Kidney (tissue), 14 donors: ENCODE results near the gene TMX2. TPM values are rescaled to one million over a fixed set of nuclear protein-coding genes. Genes with fewer than 3 reads are reported as not detected.
A peak's percentile ranks its signal among the peaks of the same experiment; 100 is the strongest.

Experiments used
- DNase-seq, 5 donors: peaks; one replicate each; pipeline ENCODE4 v3.0.0-alpha.2; 2013 to 2020
- FAIRE-seq: peaks from 2 replicates; lab custom pipeline; 2012; peaks lifted over from hg19 to GRCh38; lab: Jason Lieb, UNC
- H3K27ac ChIP-seq, 2 donors: one replicate each; pipeline ENCODE4 v1.7.0; 2013; ENCODE audit warnings: low read depth in 2 of 2, low read length in 2 of 2, inconsistent platforms in 1 of 2
- H3K27me3 ChIP-seq: one replicate; pipeline ENCODE4 v1.7.1; 2013; ENCODE audit warnings: low read length, inconsistent platforms; ENCODE audit not compliant: control insufficient read depth, insufficient read depth
- H3K36me3 ChIP-seq, 3 donors: one replicate each; pipeline versions ENCODE4 v1.7.0 to v1.7.1; 2013; ENCODE audit warnings: low read length in 3 of 3, control low read depth in 1 of 3, inconsistent platforms in 1 of 3; ENCODE audit not compliant: insufficient read depth in 3 of 3, control insufficient read depth in 2 of 3
- H3K4me1 ChIP-seq, 3 donors: one replicate each; pipeline versions ENCODE4 v1.7.0 to v1.7.1; 2013; ENCODE audit warnings: low read length in 3 of 3, inconsistent platforms in 1 of 3, low read depth in 1 of 3; ENCODE audit not compliant: control insufficient read depth in 2 of 3, insufficient read depth in 2 of 3
- H3K4me3 ChIP-seq, 3 donors: one replicate each; pipeline versions ENCODE4 v1.7.0 to v1.8.1; 2013; ENCODE audit warnings: low read length in 3 of 3, control low read depth in 1 of 3, inconsistent platforms in 1 of 3
- H3K9ac ChIP-seq, 3 donors: one replicate each; pipeline versions ENCODE4 v1.7.0 to v1.7.1; 2013; ENCODE audit warnings: low read length in 3 of 3, control low read depth in 1 of 3, inconsistent platforms in 1 of 3
- H3K9me3 ChIP-seq, 3 donors: one replicate each; pipeline versions ENCODE4 v1.7.0 to v1.7.1; 2013; ENCODE audit warnings: low read length in 3 of 3, control low read depth in 1 of 3, inconsistent platforms in 1 of 3; ENCODE audit not compliant: control insufficient read depth in 2 of 3, insufficient read depth in 1 of 3
- intact Hi-C: fragments of 100-400 bp; cut with DNase I; formaldehyde crosslinking; loops from one replicate; pipeline ENCODE4 v1.11.1; 2022
- polyA plus RNA-seq: library from polyadenylated mRNA; stranded (reverse); fragments of 350-450 nt; fragmentation: Illumina TruSeq; extraction: RNeasy Lipid Tissue Mini Kit (QIAGEN cat#74804); gene quantifications from one replicate; pipeline ENCODE4 v1.2.3, GENCODE V29; 2014; ENCODE audit warnings: low read depth, low replicate concordance; ENCODE audit not compliant: insufficient read depth
- total RNA-seq: library from RNA; stranded (reverse); fragmentation: NEBNext Ultra II Directional; extraction: Animal tissue kit (Norgen Biotek cat#: 25700); gene quantifications from one replicate; pipeline ENCODE4 v1.2.1, GENCODE V29; 2021
- TF ChIP-seq, protein P1 (sequence below): IDR thresholded peaks from 3 replicates; pipeline ENCODE4 v1.5.1; 2012; ENCODE audit warnings: mild to moderate bottlenecking, moderate library complexity, borderline replicate concordance; ENCODE audit not compliant: insufficient read depth; ENCODE audit errors: extremely low read depth
- donor health status: control.
- donor health status: control.
- donor health status: control.
- donor health status: control.
- donor health status: control.
- donor health status: DM: yes; HTN: yes; CAD: no.
- donor health status: Normal renal cell carcinoma (clear cell type).

TMX2 gene
- total and polyA plus RNA-seq, 2 donors from 2014 or later: 86.1 to 133 TPM

DNA sequence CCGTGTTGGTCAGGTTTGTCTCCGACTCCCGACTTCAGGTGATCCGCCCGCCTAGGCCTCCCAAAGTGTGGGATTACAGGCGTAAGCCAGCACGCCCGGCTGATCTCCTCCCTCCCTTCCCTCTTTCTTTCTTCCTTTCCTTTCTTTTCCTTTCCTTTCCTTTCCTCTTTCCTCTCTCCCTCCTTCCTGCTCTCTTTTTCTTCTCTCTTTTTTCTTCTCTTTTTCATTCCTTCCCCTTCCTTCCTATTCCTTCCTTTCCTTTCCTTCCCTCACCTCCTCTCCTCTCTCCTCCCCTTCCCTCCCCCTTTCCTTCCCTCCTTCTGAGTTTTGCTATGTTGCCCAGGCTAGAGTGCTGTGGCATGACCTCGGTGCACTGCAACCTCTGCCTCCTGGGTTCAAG, 48.4 kb upstream of the TMX2 start:
- H3K9me3 ChIP-seq: no peaks in the 10 kb centered on the region
- no peak overlapping the region for H3K9ac ChIP-seq
- H3K36me3 ChIP-seq: peaks cover 0 to 26% (median 24%) of the 10 kb centered on the region in 3 donors
- FAIRE-seq: no peak
- intact Hi-C loops: no loop called here
- TF ChIP-seq, protein P1, sequence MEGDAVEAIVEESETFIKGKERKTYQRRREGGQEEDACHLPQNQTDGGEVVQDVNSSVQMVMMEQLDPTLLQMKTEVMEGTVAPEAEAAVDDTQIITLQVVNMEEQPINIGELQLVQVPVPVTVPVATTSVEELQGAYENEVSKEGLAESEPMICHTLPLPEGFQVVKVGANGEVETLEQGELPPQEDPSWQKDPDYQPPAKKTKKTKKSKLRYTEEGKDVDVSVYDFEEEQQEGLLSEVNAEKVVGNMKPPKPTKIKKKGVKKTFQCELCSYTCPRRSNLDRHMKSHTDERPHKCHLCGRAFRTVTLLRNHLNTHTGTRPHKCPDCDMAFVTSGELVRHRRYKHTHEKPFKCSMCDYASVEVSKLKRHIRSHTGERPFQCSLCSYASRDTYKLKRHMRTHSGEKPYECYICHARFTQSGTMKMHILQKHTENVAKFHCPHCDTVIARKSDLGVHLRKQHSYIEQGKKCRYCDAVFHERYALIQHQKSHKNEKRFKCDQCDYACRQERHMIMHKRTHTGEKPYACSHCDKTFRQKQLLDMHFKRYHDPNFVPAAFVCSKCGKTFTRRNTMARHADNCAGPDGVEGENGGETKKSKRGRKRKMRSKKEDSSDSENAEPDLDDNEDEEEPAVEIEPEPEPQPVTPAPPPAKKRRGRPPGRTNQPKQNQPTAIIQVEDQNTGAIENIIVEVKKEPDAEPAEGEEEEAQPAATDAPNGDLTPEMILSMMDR: no peak
- no peak overlapping the region for H3K27ac ChIP-seq
- no peak overlapping the region for H3K4me3 ChIP-seq
- H3K4me1 ChIP-seq: peaks cover 0 to 12% (median 6%) of the 10 kb centered on the region in 3 donors
- H3K27me3 ChIP-seq: no peaks in the 10 kb centered on the region
- DNase-seq: no peak

DNA sequence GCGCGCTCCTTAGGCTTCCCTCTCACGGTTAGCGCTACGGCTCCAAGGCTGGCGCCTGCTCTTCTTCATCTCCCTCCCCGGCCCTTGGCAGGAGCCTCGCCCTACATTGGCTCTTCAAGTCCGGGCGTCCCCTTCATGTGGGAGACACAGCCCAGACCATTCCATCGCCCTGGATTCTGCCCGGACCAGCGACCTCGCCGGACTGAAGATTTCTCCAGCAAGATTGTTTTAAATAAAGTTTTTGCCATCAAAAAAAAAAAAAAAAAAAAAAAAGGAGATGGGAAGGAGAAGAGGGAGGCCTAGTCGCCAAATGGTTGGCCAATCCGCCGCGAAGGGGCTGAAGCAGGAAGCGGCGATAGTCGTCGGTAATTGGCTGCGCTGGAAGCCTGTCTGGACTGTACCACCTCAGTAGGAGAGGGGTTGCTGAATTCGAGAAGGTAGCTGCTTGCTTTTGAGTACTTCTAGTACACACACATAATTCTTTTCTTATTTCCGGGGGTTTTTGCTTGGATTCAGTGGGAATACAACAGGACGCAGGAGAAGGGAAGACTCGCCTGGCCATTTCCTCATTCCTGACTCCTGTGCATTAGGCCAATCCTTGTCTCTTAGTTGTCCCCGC, 45.2 kb upstream of the TMX2 start:
- peak overlapping the region; percentile 97 for H3K27ac ChIP-seq
- H3K4me3 ChIP-seq: peak overlapping the region; percentile 76 to 98 (median 86)
- H3K36me3 ChIP-seq: peaks cover 3 to 7% (median 3%) of the 10 kb centered on the region in 3 donors
- peak; percentile 86 for FAIRE-seq
- no peaks in the 10 kb centered on the region for H3K9me3 ChIP-seq
- no peaks in the 10 kb centered on the region for H3K27me3 ChIP-seq
- TF ChIP-seq, protein P1: no peak
- peak overlapping the region; percentile 78 to 98 (median 97) for H3K9ac ChIP-seq
- intact Hi-C loops: no loop called here
- DNase-seq: peak; percentile 97 to 100 (median 99)
- H3K4me1 ChIP-seq: peaks cover 0 to 16% (median 15%) of the 10 kb centered on the region in 3 donors

DNA sequence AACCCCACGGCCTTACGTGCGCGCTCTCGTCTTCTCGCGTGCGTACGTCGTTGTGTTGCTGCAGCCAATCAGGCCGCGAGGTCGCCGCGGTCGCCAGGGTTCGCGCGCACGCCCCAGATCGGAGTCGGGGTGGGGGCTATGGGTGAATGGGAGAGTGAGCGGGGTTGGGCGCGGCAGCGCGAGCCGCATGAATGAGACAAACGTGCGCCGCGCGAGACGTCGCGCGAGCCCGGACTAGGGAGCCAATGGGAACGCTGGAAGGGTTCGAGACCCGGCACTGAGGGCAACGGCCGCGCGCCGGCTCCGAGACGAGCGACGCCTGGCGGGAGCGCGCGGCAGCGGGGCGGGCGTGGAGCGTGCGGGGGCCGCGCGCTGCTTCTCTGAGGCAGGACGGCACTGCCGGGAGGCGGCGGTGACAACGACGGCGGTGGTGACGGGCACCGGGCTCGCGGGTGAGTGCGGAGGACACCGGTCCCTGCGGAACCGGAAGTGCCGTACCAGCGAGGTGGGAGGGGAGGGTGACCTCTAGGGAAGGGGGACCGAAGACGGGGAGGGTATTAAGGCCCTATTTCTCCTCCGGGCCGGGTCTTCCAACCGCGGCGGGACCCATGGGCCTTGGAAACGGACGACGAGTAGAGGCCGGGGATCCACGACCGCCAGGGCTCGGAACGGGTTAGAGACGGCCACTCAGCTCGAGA, 44.5 kb upstream of the TMX2 start, which contains the start of gene ZDHHC5:
Gene ZDHHC5, plus strand, starts transcription at position 379 of the 698 bp plus-strand sequence. CDS start 4,977 bp downstream, outside the sequence.
- intact Hi-C loops: no loop called here
- Histone ChIP-seq H3K36me3 (peaks cover under 1 to 8% (median 3%) of the 10 kb centered on the region in 3 donors), H3K27me3 (no peaks in the 10 kb centered on the region), H3K9ac (peak within 1 kb of the TSS; percentile 82 to 98 (median 97)), H3K4me3 (peak within 1 kb of the TSS; percentile 83 to 98 (median 86)), H3K4me1 (peaks cover 0 to 18% (median 15%) of the 10 kb centered on the region in 3 donors), H3K9me3 (no peaks in the 10 kb centered on the region), H3K27ac (peak within 1 kb of the TSS; percentile 97)
- peak; percentile 66 for FAIRE-seq
- DNase-seq: peak in 4 of 5 donors; percentile 99 to 100 (median 100)
- TF ChIP-seq, protein P1: peak; percentile 46
